NCI-H748 treated with DMSO at 0.1 percent for 48 hours (cell line): Measurements from ENCODE around the gene PSMC5.
"Not testable (repeated sequence)": the region's sequence is repeated elsewhere in the genome, so short reads cannot be mapped to it uniquely, and the experiment has no call there.

Experiments used
- DNase-seq: peaks from one replicate; lab custom pipeline; 2025; lab: John Stamatoyannopoulos, UW

Gene PSMC5

DNA sequence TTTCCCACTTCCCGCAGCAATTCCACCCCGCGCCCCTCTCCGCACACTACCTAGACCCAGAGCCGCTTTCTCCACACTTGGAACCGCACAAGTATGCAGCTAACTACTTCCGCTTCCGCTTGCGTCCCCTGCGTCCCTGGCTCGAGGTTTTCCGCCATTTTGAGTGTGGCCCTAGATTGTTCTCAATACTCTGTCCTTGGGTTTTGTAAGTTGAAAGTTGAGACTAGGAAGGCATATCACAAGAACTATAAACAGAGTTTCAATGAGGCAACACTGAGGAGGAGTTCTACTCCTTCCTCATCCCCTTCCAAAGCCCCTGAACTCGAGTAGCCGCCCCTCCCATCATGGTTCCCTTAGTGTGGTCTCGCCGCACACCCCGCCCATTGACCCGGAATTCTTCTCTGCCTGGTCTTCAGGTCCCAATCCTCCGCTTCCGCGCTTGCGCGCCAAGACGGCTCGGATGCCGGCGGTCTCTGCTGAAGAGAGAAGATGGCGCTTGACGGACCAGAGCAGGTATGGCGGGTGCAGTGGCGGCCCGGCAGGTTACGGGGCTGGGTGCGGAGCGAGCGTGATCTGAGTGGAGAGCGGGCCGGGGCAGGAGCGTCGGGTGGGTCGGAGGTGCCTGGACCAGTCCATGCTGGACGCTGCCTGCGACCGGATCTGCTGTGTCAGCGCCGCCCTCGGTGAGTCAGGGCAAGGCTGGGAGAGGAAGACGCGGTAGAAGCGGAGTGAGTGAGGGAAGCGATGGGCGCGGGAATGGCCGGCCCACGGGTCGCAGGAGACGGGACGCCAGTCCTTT lies at the start of gene PSMC5, which contains the start of gene FTSJ3:
PSMC5 (plus strand) TSS at position 430 of the 799 bp plus-strand sequence; CDS start at position 490, 60 bp downstream.
FTSJ3 (minus strand) TSS at position 662 of the 799 bp plus-strand sequence. CDS start 761 bp downstream, outside the sequence.
- DNase-seq = peak; percentile 95

DNA sequence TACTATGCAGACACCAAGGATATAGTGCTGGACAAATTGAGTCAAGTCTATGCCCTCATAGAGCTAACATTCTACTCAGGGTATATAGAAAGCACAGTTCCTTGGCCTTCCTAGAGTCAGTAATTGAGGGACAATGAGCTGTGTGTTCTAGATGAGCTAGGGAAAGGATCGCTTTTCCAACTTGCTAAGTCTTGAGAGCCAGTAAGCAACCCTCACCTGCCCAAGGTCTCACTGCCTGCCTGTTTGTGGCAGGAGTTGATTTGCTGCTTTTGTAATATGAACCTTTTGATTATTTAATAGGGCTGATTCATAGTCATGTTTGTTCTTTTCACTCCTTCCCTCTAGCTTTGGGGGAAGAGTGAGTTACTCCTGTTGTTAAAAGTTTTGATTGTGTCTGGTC lies 46.7 kb upstream of the PSMC5 start:
- no peak for DNase-seq

DNA sequence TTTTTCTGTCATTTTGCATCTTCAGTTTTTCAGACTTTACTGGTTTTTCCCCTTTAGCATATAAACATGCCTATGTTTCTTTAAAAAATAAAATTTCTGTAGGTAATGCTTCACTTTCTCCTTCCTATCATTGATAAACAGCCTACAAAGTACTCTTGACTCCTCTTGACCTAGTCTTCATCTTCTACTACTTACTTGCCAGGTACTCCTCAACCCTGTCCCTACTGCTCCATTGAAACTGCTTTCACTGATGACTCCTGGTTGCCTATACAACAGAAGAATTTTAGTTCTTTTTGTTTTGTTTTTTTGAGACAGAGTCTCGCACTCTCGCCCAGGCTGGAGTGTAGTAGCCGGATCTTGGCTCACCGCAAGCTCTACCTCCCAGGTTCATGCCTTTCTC lies 46.3 kb upstream of the PSMC5 start:
- DNase-seq = no peak

DNA sequence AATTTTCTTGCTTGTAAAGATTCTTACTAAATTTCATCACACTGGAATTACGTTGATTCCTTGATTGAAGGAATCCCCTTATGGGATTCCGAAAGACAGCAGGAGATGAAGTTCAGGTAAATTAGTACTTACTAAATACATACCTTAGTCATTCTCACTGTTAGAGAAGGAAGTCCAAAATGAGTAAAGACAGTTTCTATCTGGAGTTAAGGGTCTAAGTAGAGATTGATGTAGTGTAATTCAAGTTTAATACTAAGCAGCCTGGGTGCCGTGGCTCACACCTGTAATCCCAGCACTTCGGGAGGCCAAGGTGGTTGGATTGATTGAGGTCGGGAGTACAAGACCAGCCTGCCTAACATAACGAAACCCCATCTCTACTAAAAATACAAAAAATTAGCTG lies 43.7 kb upstream of the PSMC5 start:
- no peak for DNase-seq

- no peak for DNase-seq
Observed at GRCh38 chr17:63785556-63785955, 41.7 kb upstream of the PSMC5 start.

DNA sequence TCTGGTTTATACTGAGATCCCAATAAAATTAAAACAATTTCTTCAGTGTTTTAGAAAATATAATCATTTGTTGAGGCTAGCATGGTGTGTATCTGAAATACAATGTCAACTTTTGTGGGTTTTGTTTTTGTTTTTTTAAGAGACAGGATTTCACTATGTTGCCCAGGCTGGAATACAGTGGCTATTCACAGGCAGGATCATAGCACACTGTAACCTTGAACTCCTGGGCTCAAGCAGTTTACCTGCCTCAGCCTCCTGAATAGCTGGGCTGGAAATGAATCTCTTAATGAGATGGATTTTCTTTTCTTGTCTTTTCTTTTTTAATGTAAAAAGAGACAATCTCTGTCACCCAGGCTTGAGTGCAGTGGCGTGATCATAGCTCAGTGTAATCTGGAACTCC lies 41.1 kb upstream of the PSMC5 start:
- no peak for DNase-seq

GRCh38 chr17:63786971-63787711 lies 40.1 kb upstream of the PSMC5 start:
- no peak for DNase-seq

DNA sequence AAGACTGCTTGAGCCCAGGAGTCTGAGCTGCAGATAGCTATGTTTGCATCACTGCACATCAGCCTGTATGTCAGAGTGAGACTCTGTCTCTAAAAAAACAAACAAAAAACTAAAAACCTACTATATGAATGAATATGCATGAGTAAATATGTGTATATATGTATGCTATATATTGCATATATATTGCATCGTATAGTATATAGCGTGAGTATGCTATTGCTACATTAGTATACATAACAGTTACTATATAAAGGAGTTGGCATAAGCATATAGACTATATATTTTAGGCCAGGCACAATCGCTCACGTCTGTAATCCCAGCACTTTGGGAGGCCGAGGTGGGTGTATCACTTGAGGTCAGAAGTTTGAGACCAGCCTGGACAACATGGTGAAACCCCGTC lies 37.2 kb upstream of the PSMC5 start:
- no peak for DNase-seq

DNA sequence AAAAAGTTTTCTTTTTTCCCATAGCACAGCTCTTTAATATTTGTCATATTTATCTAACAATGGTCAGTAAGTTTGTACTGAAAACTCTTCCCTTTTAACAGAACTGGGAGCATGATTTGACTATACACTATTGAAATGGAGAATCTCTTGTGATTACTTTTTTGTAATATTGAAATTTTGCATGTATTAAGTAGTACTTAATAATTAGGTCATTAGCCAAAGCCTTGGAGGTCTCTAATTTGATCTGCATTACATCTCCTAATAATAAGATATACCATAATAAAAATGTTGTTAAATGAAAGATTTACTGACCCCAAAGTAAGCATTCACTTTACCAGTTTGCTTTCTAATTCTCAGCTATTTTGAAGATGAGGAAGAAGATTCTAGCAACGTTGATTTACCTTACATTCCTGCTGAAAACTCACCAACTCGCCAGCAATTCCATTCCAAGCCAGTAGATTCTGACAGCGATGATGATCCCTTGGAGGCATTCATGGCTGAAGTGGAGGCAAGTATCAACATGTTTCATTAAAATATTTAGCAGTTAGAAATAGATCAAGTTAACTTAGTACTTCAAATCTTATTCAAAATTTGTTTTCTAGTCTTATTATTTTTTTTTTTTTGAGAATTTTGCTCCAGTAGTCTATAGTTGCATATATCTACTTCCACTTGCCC lies 35.0 kb upstream of the PSMC5 start:
- DNase-seq = no peak

- DNase-seq = not testable (repeated sequence)
Observed at GRCh38 chr17:63796375-63796774, 30.9 kb upstream of the PSMC5 start.

DNA sequence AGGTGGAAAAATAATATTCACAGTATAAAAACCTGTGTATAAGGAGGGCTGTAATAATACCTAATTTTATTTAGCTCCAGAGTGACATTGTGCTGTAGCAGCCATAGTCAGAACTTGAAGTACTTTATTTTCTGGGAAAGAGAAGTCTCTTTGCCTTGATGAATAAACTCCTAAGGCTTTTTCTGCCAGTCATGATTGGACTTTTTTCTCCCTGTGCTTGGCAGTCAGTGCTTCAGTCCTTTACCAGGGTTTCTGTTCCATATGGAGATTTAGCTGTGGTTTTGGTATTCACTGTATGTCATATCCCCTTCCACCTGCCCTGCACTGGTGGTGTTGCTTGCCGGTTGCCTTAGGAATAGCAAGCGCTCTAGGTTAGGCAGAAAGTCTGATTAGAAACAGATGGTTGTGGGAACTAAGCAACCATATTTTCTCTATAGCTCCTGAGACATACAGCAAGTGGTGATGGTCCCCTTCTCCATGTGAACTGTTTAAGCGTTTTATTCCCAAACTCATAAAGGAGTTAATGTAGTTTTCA lies 28.6 kb upstream of the PSMC5 start:
- DNase-seq = no peak

DNA sequence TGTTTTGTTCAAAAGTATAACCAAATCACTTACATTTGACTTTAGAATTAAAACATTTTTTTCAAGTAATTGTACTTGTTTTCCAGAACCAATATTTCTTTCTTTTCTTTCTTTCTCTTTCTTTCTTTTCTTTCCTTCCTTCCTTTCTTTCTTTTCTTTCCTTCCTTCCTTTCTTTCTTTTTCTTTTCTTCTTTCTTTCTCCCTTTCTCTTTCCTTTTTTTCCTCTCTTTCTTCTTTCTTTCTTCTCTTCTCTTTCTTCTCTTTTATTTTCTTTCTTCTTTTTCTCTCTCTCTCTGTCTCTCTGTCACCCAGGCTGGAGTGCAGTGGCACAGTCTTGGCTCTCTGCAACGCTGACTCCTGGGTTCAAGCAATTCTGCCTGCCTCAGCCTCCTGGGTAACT lies 26.4 kb upstream of the PSMC5 start:
- no peak for DNase-seq

DNA sequence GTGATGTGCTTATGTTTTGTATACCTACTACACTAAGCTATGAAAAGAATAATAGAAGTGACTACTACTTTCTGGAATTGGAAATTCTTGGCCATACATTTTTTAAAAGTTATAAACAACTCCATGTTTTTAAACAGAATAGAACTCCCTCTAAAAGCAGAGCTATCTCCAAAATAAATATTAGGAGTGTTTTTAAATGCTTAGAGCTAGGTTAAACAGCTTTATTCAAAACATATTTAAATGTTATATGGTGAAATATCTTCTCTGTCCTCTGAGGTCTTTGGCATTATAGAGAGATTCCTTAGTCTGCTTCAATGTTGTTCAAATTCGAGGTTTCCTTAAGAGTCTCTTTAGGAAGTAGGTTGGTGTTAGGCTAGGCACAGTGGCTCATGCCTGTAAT lies 22.9 kb upstream of the PSMC5 start:
- DNase-seq = no peak

GRCh38 chr17:63805591-63805990 lies 21.6 kb upstream of the PSMC5 start:
- no peak for DNase-seq

DNA sequence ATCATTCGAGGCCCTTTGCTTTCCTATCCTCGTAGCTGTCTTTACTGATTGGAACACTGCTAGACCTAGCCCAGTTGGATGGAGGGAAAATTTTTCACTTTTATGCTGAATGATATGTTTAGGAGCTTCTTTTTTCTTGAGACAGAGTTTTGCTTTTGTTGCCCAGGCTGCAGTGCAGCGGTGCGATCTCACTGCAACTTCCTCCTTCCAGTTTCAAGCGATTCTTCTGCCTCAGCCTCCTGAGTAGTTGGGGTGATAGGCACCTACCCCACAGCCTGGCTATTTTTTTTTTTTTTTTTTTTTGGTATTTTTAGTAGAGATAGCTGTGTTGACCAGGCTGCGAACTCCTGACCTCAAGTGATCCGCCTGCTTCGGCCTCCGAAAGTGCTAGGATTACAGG lies 17.3 kb upstream of the PSMC5 start:
- DNase-seq = no peak

DNA sequence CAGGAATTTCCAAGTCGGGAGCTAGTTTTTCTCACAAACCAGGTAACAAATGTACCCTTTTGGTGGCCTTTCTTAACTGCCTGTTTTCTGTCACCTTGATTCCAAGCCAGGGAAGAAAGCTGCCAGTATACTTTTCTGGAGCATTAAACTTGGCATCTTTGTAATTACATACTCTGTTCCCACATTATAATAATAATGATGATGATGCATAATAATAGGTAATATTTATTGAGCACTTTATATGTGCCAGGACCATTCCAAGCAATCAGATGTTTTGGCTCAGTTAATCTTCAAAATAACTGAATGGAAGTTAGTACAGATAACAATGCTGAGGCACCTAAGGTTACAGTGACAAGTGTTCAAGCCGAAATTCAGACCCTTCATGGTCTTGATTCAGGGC lies 11.1 kb upstream of the PSMC5 start:
- DNase-seq = no peak

DNA sequence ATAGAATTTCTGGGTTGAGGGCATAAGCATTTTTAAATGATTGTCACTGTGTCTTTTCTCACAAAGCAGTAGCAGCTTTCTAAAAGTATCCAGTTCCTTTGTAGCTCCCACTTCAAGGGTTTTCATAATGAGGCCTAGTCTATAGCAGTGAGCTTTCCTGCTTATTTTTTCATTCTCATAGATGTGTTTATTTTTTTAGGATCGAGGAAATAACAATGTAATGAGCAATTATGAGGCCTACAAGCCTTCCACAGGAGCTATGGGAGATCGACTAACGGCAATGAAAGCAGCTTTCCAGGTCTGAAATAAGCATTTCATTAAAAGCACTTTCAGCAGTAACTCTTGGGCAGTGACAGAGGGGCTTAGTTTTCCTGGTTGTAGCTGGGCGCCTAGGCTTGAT lies 10.6 kb upstream of the PSMC5 start:
- no peak for DNase-seq

GRCh38 chr17:63817736-63818385 lies 9.4 kb upstream of the PSMC5 start:
- DNase-seq = no peak

DNA sequence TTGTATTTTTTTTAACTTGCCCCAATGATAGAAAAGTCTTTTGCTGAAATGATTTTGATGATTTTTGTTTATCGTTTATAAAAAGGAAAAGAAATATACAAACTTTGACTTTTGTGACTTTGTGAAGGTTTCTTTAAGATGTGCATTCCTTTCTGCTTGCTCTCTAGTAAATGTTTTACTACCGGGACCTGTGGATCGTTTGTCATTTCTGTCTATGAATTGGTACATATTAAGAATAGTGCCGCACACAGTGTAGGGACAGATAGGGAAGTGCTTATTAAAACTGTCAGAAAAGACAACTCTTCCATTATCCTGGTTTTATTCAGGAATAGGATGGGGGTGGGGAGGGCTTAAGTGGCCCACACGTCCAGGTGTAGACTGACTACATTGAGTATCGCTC lies 8.1 kb upstream of the PSMC5 start:
- no peak for DNase-seq

DNA sequence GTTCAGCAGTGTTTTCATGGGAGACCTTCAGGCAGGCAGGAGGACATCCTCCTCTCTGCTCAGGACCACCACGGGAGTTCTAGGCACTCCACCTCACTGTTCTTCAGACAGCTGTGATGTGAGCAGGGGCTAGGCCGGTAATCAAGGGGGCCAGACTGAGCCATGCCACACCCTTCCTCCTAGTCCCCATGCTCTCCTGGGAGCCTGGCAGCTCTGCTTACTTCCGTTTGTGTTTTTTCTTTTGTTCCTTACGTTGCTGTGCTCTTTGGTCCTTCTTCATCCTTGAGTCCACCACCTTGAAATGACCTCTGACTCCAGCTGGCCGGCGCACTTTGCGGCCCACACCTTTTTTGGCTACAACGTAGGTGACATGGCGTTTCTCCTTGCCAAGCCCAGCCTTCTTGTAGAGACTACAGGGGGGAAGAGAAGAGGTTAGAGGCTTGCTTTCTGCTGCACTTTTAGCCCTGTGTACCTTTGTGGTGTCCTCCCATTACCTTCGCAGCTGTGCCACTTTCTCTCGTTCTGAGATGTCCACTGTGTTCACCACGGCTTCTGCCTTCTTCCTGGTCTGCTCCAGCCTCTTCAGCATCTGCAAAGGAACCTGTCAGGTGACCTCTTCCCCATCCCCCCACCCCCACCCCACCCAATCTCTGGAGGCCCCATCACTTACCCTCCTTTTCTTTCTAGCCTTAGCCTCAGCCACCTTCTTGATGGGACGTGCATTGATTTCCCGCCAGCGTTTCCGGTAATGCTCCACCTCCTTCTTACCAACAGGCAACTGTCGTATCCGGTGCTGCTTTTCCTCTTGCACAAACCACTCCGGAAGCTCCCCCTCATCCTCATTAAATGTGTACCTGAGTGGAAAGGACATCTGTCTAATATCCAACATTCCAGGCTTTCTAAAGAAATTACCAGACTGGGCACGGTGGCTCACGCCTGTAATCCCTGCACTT lies 7.4 kb upstream of the PSMC5 start:
- DNase-seq = no peak
